Fibroblast of skin of right quadriceps (primary cell): ENCODE measurements around the gene HOXA1.
A peak's percentile ranks its signal among the peaks of the same experiment; 100 is the strongest.

Experiments used
- DNase-seq: peaks from one replicate; pipeline ENCODE4 v3.0.0-alpha.2; 2013

HOXA1 gene

DNA sequence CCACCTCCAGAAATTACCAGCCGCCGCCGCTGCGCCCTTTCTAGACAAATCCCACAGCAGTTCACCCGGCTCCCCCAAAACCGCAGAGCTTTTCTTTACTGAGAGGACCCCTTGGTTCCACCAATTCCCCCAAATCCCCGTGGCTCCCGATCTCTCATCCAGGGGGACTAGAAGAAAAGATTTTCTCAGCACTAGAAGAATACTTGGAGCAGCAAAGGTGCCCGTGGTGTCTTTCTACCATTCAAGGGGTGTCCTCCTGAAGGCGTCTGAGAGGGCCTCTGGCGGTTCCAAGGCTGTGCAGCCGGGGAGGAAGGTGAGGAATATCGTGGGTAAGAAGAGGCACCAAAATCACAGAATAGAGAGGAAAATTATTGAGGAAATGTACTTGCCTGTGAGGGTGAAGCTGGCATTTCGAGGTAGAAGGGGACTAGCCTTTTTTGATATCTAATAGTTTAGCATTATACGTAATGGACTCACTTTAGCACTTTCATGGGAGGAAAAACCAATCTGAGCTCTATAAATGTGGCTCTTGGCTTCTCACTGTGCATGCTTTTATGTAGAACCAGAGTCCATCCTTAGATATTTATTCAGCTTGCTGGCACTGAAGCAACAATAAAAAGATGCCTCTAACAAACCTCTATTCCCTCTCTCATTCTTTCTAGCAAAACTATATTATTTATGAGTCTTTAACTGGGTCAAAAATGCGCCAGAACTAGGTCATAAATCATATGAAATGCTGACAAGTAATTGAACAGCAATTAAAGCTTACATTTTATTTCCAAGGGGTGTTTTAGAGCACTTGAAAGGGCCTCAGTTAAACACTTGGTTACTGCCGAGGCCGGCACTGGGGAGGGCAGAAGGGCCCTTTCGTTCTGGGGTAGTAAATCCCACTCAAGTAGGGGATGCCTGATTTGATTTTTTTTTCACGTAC, 20.5 kb upstream of the HOXA1 start:
- no peak for DNase-seq

DNA sequence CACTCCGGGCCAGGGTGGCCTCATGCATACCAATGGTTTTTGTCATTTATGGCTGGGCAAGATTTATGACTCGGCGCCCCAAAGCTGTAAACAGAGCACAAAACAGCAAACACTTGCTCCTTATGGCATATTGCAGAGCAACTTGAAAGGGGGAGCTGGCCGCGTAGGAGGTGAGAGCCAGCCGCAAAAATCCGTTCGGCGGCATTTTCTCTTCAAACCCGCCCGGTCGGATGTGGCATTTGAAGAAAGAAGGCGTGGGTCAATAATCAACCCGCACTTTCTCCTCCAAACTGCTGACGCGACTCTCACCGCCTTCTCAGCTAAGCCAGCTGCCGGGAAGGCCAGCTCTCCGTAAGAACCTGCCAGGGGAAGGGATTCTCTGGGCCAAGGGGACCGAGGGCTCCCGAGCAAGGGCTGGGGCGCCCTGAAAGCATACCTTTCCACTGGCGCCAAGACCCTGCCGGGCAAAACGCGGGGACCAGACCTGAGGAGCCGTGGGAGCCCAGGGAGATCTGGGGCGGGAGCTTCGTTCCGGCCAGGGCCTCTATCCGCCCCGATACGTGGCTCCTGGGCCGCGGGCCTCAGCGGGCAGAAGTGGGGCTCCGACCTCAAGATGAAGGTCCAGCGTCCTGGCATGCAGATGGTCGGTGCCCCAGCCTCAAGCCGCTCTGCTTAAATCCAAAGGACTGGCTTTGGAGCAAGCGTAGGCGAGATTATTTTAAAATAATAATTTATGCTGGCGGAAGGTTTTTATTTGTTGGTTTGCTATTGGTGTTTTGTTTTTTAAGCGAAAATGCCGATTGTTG, 19.6 kb upstream of the HOXA1 start:
- DNase-seq: no peak

DNA sequence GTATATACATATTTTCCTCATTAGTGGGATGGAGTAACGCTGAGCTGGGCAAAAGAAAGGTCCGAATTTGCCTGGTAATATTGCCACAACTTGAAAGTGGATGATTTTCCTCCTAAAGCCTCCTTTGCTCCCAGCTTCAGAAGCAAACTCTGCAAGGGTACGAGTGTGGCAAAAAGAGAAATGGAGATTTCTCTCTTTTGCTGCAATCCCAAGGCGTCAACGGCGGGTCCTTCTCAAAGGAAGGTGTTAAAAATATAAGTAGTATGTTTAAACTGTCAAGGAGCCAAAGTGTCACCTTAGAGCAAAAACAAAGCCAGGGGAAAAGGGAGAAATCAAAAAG, 19.1 kb upstream of the HOXA1 start:
- no peak for DNase-seq

DNA sequence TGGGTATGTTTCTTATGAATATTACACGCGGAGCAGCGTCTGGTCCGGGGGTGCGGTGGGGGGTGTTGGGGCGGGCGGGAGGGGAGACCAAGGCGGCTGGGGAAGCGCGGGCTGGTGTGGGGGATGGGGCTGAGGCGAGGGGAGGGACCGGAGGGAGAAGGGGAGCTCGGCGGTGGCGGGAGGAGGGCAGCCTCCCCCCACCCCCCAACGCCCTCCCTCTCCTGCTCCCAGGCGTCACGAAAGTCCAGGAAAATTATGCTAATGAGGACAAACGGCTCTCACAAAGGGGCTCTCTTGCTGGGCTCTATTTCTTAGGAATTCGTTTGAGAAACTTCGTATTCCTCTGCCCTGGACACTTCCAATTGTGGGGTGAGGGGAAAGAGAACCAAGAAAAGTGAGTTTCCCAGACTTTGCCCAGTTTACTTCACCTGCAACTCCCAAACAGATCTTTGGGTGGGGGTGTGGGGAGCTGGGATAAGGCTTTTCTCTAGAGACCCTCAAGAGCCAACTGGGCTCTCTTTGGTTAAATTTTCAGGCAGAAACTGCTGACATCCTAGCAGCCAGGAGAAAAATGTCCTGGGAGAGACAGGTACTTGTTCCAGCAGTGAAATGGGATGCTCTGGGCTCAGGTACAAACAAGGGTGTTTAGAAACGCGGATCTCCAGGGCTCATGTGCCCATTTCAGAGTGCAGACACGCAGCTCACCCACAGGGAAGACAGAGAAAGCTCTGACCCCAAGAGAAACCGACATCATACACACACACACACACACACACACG, 18.4 kb upstream of the HOXA1 start:
- no peak for DNase-seq

DNA sequence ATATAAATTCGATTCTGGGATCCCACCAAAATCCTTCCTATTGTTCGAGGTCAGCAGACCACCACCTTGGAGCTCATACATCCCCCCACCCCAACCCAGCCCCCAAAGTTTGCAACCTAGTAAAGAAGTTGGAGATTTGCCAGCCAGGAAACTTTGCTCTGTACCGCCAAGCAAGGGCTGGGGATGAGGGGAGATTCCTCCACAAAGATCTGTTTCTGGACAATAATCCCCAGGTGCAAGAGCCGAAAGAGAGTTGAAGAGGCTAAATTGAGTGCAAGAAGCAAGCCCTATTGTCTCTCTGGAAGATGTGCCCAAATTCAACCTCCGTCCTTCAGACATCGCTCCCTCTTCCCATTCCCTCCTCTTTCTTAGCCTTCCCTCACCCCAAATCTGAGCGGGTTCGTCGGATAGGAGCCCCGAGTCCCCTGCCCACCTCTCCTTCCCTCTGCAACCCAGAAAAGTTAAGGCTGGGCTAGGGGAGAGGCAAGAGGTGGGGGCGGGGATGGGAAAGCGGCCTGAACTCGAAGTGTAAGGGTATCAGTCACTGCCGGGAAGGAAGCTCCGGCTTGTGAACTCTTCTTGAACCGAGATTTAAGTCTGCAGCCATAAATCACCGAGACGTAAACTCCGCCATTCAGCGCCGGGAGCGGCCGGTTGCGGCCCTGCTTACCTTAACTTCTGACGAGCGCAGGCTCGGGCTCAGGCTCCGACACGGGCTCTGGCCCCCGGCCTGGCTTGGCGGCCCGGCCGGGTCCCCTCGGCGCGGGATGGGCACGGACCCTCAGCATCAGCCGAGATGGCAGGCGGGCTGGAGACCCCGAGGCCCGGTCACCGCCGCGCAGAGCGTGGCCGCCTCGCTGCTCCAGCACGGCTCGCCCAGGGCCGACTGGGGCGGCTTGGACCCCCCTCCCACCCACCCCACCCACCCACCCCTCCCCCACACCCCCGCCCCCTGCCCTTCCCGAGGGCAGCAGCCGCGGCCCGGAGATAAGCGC, 17.5 kb upstream of the HOXA1 start:
- peak; percentile 81 for DNase-seq

DNA sequence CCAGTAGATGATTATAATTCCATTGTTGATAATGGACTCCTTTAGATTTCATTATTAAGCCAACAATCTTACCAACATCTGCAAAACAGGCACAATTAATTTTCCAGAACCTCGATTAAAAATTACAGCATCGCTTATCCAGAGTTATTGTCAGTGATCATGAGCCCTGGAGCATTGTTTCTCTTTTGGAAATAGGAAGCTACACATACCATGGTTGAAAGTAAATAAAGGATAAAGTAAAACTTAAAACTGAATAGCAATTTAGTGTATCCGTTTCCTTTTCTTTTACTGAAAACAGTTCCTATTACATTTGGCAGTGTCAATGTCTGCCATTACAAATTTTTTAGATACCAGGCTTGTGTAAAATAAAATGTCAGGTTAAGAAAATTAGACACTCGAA, 16.6 kb upstream of the HOXA1 start:
- DNase-seq: no peak

DNA sequence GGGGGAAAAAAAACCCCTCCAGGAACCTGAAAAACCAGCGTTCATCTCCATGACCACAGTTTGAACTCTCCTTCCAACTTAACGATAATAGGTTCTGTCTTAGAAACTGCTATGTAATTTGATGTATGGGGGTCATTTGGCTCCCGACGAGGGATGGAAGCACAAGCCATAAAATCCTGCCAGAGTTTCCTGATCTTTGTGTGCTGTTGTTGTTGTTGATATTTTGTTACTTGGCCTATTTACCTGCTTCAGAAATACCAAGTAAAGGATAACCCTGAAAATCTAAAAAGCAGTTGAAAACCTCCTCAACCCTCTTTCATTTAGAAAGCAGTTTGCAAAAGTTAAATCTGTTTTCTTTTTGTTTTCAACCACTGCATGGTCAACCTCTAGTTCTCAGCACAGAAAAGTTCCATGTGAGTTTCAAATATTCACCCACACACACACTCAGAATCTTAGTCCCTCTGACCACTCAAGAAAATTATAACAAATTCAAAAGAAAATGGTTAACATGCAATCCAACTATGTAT, 16.0 kb upstream of the HOXA1 start:
- no peak for DNase-seq

DNA sequence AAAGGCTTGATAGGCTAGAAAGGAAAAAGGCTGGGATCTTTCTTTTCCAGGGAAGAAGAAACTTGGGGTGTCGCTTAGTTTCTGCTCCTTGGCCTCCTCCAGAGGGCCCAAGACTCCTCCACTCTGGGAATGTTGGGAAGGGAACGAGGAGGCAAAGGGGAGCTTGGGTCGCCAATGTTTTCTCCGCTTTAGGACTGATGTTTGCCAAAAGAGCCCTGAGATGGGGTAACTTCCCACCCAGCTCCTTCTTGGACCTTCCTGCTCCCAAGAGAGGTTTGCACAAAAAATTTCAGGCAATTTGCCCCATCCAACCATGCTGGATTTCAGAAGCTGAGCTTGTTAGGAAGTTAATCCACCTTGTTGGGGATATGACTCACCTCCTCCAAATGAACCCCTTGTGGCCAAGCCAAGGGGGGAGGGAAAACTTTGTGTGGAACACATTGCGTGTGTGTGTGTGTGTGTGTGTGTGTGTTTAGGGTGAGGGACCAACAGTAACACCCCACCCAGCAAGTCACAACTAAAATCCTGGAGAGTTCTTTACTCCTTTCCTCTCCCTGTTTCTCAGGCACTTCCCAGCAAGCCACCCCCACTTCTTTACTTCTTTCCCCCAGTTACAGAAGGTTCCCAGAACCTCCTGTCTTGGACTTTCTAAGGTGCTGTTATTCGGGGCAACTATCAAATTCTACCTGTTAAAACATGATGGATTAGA, 15.4 kb upstream of the HOXA1 start:
- DNase-seq: peak; percentile 76

DNA sequence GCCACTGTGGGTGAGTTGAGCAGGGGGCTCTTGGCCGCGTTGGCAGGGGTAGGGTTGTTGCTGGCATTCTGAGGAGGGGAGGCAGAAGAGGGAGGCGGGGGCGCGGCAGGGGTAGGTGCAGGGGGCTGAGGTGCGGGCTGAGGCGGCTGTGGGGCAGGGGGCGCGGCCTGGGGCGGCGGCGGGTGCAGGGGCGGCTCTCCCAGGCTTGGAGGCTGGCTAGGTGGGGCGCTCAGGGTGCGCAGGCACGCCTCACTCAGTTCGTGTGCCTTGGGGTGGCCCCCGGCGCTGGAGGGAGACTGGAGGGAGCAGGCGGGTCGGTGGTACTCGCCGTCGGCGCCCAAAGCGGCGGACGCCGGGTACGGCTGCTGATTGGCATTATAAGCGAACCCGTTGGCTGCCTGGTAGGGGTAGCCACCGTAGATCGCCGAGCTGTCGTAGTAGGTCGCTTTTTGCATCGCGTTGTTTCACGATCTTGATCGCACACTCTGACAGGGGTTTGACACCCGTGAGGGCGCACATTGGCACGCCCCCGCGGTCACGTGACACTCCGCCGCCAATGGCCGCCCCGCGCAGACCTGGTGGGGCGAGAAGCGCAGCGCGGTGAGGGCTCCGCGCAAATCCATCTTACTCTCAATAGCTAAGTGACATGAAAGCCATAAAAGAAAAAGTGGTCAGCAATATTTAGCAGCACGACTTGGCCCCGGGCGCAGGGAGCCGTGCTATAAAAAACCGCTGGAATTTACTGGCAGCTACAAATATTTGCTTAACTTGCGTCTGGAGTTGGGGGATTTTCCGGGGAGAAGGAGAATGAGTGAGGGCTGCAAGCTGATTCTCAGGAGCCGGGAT, 14.6 kb upstream of the HOXA1 start:
- peak; percentile 67 for DNase-seq

DNA sequence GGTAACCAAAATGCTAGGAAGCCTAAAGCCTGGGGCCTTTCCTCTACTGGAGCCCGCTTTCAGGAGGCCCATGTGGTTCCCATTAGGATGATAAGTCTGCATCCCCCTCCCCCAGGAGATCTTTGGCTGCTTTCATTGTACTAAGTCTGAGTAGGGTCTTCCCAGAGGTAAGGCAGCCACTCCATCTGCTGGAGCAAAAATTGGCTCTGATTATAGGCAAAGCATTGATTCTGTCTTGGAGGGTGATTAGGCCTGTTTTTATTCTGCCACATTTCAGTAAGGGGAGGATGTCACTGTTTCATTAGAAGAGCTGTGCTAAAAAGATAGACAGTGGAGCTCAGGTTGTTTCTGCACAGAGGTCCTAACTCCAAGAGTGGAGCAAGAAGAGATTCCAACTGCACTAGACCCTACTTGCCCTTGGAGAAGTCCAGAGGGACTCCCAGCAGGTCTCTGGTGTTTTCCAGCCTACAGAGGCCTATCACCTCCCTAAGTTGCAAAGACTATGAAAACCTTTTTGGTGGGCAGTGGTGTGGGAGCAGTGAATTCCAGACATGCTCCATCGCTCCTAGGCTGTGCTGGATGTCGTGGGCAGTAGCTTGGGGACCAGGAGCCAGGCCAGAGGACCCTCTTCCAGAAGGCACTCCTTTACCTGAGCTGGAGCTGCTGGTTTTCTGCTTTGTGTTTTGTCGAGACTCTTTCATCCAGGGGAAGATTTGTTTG, 13.8 kb upstream of the HOXA1 start:
- DNase-seq: peak; percentile 20

DNA sequence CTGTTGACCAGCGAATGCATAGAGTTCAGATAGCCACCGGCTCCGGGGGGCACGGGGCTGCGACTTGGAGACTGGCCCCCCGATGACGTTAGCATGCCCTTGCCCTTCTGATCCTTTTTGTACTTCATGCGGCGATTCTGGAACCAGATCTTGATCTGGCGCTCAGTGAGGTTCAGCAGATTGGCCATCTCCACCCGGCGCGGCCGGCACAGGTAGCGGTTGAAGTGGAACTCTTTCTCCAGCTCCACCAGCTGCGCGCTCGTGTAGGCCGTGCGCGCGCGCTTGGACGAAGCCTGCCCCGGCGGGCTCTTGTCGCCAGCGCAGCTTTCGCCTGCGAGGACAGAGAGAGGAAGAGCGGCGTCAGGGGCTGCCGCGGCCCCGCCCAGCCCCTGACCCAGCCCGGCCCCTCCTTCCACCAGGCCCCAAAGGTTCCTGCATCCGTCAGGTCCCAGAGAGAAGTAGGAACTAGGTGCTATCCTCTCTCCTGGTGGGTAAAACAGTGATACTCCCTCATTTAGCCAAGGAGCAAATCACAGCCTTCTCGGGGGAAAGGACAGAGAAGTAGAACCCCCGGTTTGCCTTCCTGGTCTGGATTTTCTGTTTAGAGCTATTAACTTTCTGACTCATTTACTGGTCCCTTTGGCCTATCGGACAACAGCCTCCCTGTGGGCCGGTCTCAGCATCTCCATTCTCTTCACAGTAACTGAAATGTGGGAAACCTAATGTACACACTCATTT, 12.8 kb upstream of the HOXA1 start:
- DNase-seq: no peak

DNA sequence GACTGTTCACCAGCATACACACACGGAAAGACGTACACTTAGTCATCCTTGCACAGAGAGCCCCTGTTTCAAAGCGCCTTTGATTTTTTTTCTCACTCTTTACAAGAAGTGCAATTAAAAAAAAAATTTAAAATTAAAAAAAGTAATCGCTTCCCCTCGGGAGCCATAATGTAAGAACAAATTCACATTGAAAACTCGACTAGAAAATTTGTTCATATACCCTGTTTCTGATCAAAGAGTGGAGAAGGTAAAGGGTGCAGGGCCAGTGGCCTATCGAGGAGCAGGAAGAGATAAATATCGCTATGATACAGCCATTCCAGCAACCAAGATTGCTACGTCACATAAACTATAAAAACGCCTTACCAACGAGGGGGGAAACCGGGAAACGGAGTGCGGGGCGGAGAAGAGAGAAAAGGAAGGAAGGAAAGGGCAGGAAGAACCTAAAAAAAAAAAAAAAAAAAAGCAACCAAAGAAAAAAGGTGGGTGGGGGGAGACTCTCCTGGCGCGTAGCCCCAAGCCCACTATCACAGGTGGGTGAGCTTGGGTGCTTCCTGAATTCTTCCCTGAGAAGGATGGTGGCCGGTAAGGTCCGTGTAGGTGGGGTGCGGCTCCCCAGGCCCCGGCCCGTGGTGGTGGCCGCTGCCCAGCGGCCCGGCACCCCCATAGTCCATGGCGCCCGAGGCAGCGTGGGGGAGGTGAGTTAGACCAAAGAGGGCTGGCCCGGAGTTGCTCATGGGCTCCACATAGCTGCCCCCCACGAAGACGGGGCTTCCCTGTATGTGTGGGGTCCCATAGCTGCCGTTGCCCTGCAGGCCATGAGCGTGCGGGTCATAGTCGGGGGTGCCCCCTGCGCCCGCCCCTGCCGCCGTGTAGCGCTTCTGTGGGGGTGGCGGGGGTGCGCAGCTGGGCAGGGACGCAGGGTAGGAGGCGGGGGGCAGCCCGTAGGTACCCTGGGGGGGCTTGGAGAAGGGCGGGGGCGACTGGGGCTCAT, 11.9 kb upstream of the HOXA1 start:
- DNase-seq: no peak

DNA sequence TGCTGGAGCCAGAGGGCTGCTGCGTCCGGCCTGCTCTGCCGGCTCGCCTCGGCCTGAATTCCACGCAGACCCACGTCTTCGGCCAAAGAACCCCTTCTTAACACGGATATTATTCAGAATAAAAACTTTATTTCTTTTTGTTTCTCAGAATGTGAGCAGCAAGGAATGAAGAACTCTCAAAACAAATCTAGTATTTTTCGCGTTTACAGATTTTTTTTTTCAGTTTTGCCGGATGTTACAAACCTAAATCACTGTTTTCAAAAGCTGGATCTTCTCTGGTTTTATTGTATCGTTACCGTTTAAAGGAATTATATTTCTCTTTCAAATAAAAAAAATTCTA, 11.1 kb upstream of the HOXA1 start:
- DNase-seq: no peak

DNA sequence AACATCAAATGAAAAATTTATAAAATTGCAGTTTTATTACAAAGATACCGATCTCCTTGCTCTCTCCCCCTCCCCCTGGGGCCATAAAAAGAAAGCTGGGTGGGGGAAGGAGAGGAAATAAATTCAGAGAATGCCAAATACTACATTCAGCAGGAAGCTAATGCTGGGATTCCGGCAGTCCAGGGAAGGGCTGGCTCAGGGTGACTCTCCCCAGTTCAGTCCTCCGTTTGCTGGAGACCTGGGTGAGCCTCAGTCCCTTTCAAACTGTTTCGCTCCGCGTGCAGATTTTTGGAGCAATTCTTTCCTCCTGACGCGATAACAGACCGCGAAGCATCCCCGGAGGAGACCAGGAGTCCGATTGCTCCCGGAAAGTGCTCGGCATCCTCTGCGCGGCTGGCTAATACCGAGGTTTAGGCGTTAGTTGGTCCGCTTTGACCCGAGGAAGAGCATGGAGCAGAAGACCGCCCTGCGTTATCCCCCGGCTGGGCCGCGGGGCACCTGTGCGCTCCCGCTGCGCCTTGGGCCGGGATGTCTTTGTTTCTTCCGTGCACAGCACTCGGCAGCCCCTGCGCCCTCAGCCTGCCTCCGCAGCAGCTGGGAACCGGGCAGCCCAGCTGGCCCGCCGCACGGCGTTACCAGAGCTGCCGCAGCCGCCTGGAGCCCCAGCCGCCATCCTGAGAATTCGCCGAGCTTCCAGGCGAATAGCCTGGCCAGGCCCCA, 10.5 kb upstream of the HOXA1 start:
- DNase-seq: no peak

DNA sequence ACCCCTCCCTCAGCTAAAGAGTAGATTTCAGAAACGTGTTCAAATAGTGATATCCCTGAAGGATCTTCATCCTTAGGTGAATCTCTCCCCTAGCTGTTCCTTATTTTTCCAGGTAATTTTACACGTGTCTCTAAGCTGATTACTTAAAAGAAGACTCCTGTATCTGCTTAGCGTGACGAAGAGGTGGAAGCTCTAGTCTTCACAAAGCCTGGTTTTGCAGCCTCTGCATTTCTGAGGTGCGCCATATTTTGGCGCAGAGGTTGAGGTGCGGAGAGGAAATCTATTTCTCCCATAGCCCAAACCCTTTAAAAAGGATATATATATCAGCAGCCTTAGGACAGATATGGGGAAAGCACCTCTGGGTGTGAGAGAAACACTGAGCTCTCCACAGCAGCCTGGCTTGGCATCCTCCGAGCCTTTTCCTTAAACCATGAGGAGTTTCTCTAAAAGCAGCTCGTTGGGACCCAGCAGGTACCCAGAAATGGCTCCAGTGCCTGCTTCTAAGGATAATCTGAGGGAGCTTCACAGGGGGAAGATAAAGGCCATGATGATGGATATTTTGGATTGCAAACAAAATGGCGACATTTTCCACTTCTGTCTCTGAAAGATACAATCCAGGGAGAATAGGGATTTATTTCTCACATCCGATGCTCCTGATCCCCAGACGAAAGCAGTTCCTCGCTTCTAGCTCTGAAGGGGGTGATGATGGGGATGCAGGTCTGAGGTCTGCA, 9.7 kb upstream of the HOXA1 start:
- DNase-seq: no peak
